CD4-positive, CD25-positive, alpha-beta regulatory T cell (primary cell): ENCODE results near the gene DNAAF6. TPM values are rescaled to one million over a fixed set of nuclear protein-coding genes. Genes with fewer than 3 reads are reported as not detected.
A peak's percentile ranks its signal among the peaks of the same experiment; 100 is the strongest.
"Not testable (repeated sequence)": the region's sequence is repeated elsewhere in the genome, so short reads cannot be mapped to it uniquely, and the experiment has no call there.

Experiments
- ATAC-seq, 2 donors: fragments of 150-1000 bp; cut with Tn5 transposase; one replicate each; pipeline ENCODE4 v1.10.0; 2021; ENCODE audit warnings: low read depth in 2 of 2, moderate number of reproducible peaks in 2 of 2, moderate library complexity in 1 of 2
- DNase-seq, 3 donors: peaks; one replicate each; pipeline versions ENCODE4 v3.0.0 to v3.0.0-alpha.2; 2012 to 2022; ENCODE audit warnings: mixed read lengths in 1 of 3
- H3K27ac ChIP-seq: one replicate; pipeline ENCODE4 v1.7.0; 2013; ENCODE audit warnings: mild to moderate bottlenecking, low read length; ENCODE audit not compliant: insufficient read depth, poor library complexity, severe bottlenecking
- H3K27me3 ChIP-seq: one replicate; pipeline ENCODE4 v1.7.0; 2013; ENCODE audit warnings: low read length; ENCODE audit not compliant: control insufficient read depth, insufficient read depth
- H3K36me3 ChIP-seq: one replicate; pipeline ENCODE4 v1.7.0; 2013; ENCODE audit warnings: mild to moderate bottlenecking, low read length, moderate library complexity; ENCODE audit not compliant: control insufficient read depth, insufficient read depth
- H3K4me1 ChIP-seq: 2 replicates; pipeline ENCODE4 v1.7.0; 2013; ENCODE audit warnings: mild to moderate bottlenecking, low read length; ENCODE audit not compliant: insufficient read depth, control insufficient read depth, poor library complexity, severe bottlenecking
- H3K4me3 ChIP-seq: one replicate; pipeline ENCODE4 v1.7.0; 2013; ENCODE audit warnings: low read depth, mild to moderate bottlenecking, low read length, moderate library complexity
- H3K9me3 ChIP-seq, 2 experiments: 1 replicate in 1 of 2; 2 replicates in 1 of 2; pipeline ENCODE4 v1.7.0; 2013; ENCODE audit warnings: low read length in 2 of 2, mild to moderate bottlenecking in 1 of 2, moderate library complexity in 1 of 2; ENCODE audit not compliant: control insufficient read depth in 2 of 2
- H3K27ac Mint-ChIP-seq, 3 donors: one replicate each; pipeline ENCODE4 v1.8.0; 2020 to 2022; ENCODE audit warnings: mild to moderate bottlenecking in 3 of 3, mixed read lengths in 3 of 3, moderate library complexity in 2 of 3
- H3K27me3 Mint-ChIP-seq: one replicate; pipeline ENCODE4 v1.8.0; 2022; ENCODE audit warnings: mild to moderate bottlenecking, mixed read lengths
- H3K36me3 Mint-ChIP-seq: one replicate; pipeline ENCODE4 v1.8.0; 2020; ENCODE audit warnings: mixed read lengths
- H3K4me1 Mint-ChIP-seq, 4 donors: one replicate each; pipeline ENCODE4 v1.8.0; 2020 to 2022; ENCODE audit warnings: mixed read lengths in 4 of 4, mild to moderate bottlenecking in 1 of 4
- H3K4me3 Mint-ChIP-seq, 4 donors: one replicate each; pipeline ENCODE4 v1.8.0; 2020 to 2022; ENCODE audit warnings: mild to moderate bottlenecking in 4 of 4, mixed read lengths in 4 of 4, moderate library complexity in 3 of 4
- H3K9me3 Mint-ChIP-seq, 7 donors: one replicate each; pipeline ENCODE4 v1.8.0; 2020 to 2022; ENCODE audit warnings: mixed read lengths in 7 of 7, mild to moderate bottlenecking in 3 of 7, moderate library complexity in 2 of 7
- polyA plus RNA-seq, 4 donors: library from polyadenylated mRNA; unstranded; fragments of 300-500 nt; fragmentation: Illumina TruSeq; gene quantifications; one replicate each; pipeline ENCODE4 v1.2.3, GENCODE V29; 2021
- total RNA-seq: library from RNA; stranded (reverse); gene quantifications from one replicate; pipeline ENCODE4 v1.2.3, GENCODE V29; 2022

Gene DNAAF6
- total and polyA plus RNA-seq, 5 donors from 2014 or later: not detected

DNA sequence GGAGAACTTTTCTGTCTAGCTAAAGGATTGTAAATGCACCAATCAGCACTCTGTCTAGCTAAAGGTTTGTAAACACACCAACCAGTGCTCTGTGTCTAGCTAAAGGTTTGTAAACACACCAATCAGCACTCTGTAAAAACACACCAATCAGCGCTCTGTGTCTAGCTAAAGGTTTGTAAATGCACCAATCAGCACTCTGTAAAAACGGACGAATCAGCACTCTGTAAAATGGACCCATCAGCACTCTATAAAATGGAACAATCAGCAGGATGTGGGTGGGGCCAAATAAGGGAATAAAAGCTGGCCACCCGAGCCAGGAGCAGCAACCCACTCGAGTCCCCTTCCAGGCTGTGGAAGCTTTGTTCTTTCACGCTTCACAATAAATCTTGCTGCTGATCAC, 8.3 kb upstream of the DNAAF6 start:
- not testable (repeated sequence) for H3K27me3 Mint-ChIP-seq, H3K4me1 ChIP-seq, H3K27me3 ChIP-seq, H3K27ac Mint-ChIP-seq, H3K27ac ChIP-seq, H3K36me3 Mint-ChIP-seq, H3K4me3 ChIP-seq, H3K9me3 Mint-ChIP-seq, ATAC-seq, H3K9me3 ChIP-seq, H3K4me1 Mint-ChIP-seq, H3K4me3 Mint-ChIP-seq, H3K36me3 ChIP-seq, DNase-seq

- Histone ChIP-seq H3K27me3 (no peaks in the 10 kb centered on the region), H3K27ac (no peak overlapping the region), H3K9me3 (no peaks in the 10 kb centered on the region), H3K4me3 (no peak overlapping the region), H3K4me1 (no peaks in the 10 kb centered on the region), H3K36me3 (no peaks in the 10 kb centered on the region)
- no peaks in the 10 kb centered on the region for H3K9me3 Mint-ChIP-seq
- H3K27ac Mint-ChIP-seq: no peak overlapping the region
- no peaks in the 10 kb centered on the region for H3K4me1 Mint-ChIP-seq
- no peak for DNase-seq
- H3K4me3 Mint-ChIP-seq: no peak overlapping the region
- no peak for ATAC-seq
- H3K36me3 Mint-ChIP-seq: no peaks in the 10 kb centered on the region
- no peaks in the 10 kb centered on the region for H3K27me3 Mint-ChIP-seq
Measured at GRCh38 chrX:107199491-107199890, 6.9 kb upstream of the DNAAF6 start.

GRCh38 chrX:107204068-107204605, 2.3 kb upstream of the DNAAF6 start:
- DNase-seq: no peak

GRCh38 chrX:107206697-107207065, 270 bp downstream of the DNAAF6 start:
- Mint-ChIP-seq H3K4me3 (peak overlapping the region in 3 of 4 donors; percentile 69 to 89 (median 88)), H3K27ac (peak overlapping the region in 1 of 3 donors; percentile 65), H3K36me3 (no peaks in the 10 kb centered on the region), H3K9me3 (no peaks in the 10 kb centered on the region), H3K4me1 (peaks cover 0 to 8% (median 1%) of the 10 kb centered on the region in 4 donors), H3K27me3 (no peaks in the 10 kb centered on the region)
- H3K9me3 ChIP-seq: no peaks in the 10 kb centered on the region
- H3K36me3 ChIP-seq: no peaks in the 10 kb centered on the region
- H3K27ac ChIP-seq: peak overlapping the region; percentile 14
- ATAC-seq (no peak), DNase-seq (no peak)
- H3K4me1 ChIP-seq: no peaks in the 10 kb centered on the region
- peak overlapping the region; percentile 53 for H3K4me3 ChIP-seq
- H3K27me3 ChIP-seq: no peaks in the 10 kb centered on the region

More at GRCh38 chrX:107204068-107204605, 2.3 kb upstream of the DNAAF6 start:
- Histone ChIP-seq H3K4me1 (no peaks in the 10 kb centered on the region), H3K4me3 (no peak overlapping the region), H3K27ac (no peak overlapping the region), H3K9me3 (no peaks in the 10 kb centered on the region), H3K36me3 (no peaks in the 10 kb centered on the region), H3K27me3 (no peaks in the 10 kb centered on the region)
- H3K27me3 Mint-ChIP-seq: no peaks in the 10 kb centered on the region
- H3K4me3 Mint-ChIP-seq: no peak overlapping the region
- H3K27ac Mint-ChIP-seq: no peak overlapping the region
- H3K9me3 Mint-ChIP-seq: no peaks in the 10 kb centered on the region
- no peak for ATAC-seq
- H3K36me3 Mint-ChIP-seq: no peaks in the 10 kb centered on the region
- peaks cover 0 to 8% (median 1%) of the 10 kb centered on the region in 4 donors for H3K4me1 Mint-ChIP-seq

DNA sequence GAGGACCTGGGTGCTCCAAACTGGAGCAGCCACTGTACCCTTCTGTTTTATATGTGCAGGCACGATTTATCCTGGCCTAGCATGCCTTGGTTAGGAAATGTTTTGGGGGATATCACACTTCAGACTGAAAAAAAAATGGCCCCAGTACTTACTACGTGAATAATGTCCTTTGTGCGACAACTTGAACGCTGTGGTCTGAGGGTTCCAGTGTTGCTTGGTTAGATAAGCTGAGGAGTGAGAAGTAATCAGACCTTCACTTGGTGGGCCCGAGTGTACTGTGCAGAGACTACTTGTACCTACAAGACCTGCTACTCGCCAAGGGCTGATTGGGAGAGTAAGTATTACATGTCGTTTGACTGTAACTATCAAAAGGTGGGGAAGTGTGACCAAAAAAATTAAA, 678 bp downstream of the DNAAF6 start:
- Histone ChIP-seq H3K27ac (no peak overlapping the region), H3K4me1 (no peaks in the 10 kb centered on the region), H3K27me3 (no peaks in the 10 kb centered on the region), H3K9me3 (no peaks in the 10 kb centered on the region), H3K36me3 (no peaks in the 10 kb centered on the region), H3K4me3 (no peak overlapping the region)
- ATAC-seq: no peak
- peak overlapping the region in 1 of 4 donors; percentile 2 for H3K4me3 Mint-ChIP-seq
- H3K4me1 Mint-ChIP-seq: peaks cover 0 to 8% (median 1%) of the 10 kb centered on the region in 4 donors
- no peak for DNase-seq
- no peaks in the 10 kb centered on the region for H3K36me3 Mint-ChIP-seq
- no peak overlapping the region for H3K27ac Mint-ChIP-seq
- H3K27me3 Mint-ChIP-seq: no peaks in the 10 kb centered on the region
- no peaks in the 10 kb centered on the region for H3K9me3 Mint-ChIP-seq

- Mint-ChIP-seq H3K9me3 (no peaks in the 10 kb centered on the region), H3K36me3 (no peaks in the 10 kb centered on the region), H3K27ac (no peak overlapping the region), H3K4me1 (peaks cover 0 to 8% (median 1%) of the 10 kb centered on the region in 4 donors), H3K27me3 (peaks cover 5% of the 10 kb centered on the region), H3K4me3 (peak overlapping the region in 2 of 4 donors; percentile 36 to 77)
- H3K4me1 ChIP-seq: no peaks in the 10 kb centered on the region
- no peak overlapping the region for H3K4me3 ChIP-seq
- DNase-seq: no peak
- no peak for ATAC-seq
- H3K27me3 ChIP-seq: no peaks in the 10 kb centered on the region
- no peak overlapping the region for H3K27ac ChIP-seq
- H3K9me3 ChIP-seq: no peaks in the 10 kb centered on the region
- H3K36me3 ChIP-seq: no peaks in the 10 kb centered on the region
Measured at GRCh38 chrX:107207943-107208342, 1.5 kb downstream of the DNAAF6 start.

DNA sequence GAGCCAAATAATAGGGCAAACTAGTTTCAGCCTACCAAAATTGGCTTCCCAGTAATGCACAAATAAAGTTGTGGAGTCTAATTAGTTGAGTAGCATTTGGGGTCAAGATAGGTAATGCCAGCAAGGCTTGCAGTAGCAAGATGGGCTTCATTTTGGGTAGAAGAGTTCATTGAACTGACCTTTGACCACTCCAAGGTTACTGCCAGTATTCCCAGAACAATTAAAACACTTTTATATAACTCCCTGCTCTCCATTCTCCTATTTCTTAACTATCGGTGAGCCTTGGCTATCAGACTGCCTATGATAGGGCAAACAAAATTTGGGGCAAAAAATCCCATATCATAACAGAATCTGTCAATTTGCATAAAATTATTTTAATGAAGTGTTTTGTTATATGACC, 7.1 kb downstream of the DNAAF6 start:
- Mint-ChIP-seq H3K4me3 (no peak overlapping the region), H3K27me3 (peaks cover 22% of the 10 kb centered on the region), H3K4me1 (no peaks in the 10 kb centered on the region), H3K9me3 (peaks cover 0 to 1% (median 0%) of the 10 kb centered on the region in 7 donors), H3K36me3 (no peaks in the 10 kb centered on the region), H3K27ac (no peak overlapping the region)
- peaks cover 4% of the 10 kb centered on the region for H3K27me3 ChIP-seq
- no peaks in the 10 kb centered on the region for H3K36me3 ChIP-seq
- ATAC-seq (no peak), DNase-seq (no peak)
- no peaks in the 10 kb centered on the region for H3K9me3 ChIP-seq
- no peak overlapping the region for H3K27ac ChIP-seq
- H3K4me1 ChIP-seq: no peaks in the 10 kb centered on the region
- H3K4me3 ChIP-seq: no peak overlapping the region

- H3K4me1 Mint-ChIP-seq: no peaks in the 10 kb centered on the region
- H3K27ac Mint-ChIP-seq: no peak overlapping the region
- H3K36me3 ChIP-seq: no peaks in the 10 kb centered on the region
- H3K4me3 Mint-ChIP-seq: no peak overlapping the region
- no peaks in the 10 kb centered on the region for H3K4me1 ChIP-seq
- H3K9me3 Mint-ChIP-seq: peaks cover 0 to 4% (median 0%) of the 10 kb centered on the region in 7 donors
- H3K27me3 ChIP-seq: no peaks in the 10 kb centered on the region
- no peak for DNase-seq
- no peaks in the 10 kb centered on the region for H3K36me3 Mint-ChIP-seq
- no peak overlapping the region for H3K27ac ChIP-seq
- H3K27me3 Mint-ChIP-seq: peaks cover 6% of the 10 kb centered on the region
- no peak for ATAC-seq
- no peaks in the 10 kb centered on the region for H3K9me3 ChIP-seq
- no peak overlapping the region for H3K4me3 ChIP-seq
Measured at GRCh38 chrX:107226757-107227156, 20.3 kb downstream of the DNAAF6 start.
